Fibroblast of lung (primary cell): ENCODE measurements around the gene JAG1.

ENCODE experiments used
- CTCF ChIP-seq, 2 donors: IDR thresholded peaks in 1 of 2; conservative IDR thresholded peaks in 1 of 2; 1 replicate in 1 of 2; 2 replicates in 1 of 2; pipeline ENCODE4 v1.5.1; 2011 to 2012; ENCODE audit warnings: low read length in 2 of 2, control low read depth in 1 of 2, inconsistent platforms in 1 of 2, low read depth in 1 of 2, mild to moderate bottlenecking in 1 of 2
- EZH2 ChIP-seq: IDR thresholded peaks from 2 replicates; pipeline ENCODE4 v1.5.1; 2012; ENCODE audit warnings: low read length, control low read depth, mild to moderate bottlenecking; ENCODE audit errors: missing control alignments

GRCh38 chr20:10603378-10603777 is 70.4 kb downstream of the JAG1 start:
- TF ChIP-seq CTCF (conservative IDR thresholded peaks at IDR 0.05 in 1 of 2, IDR thresholded peaks at IDR 0.05 in 1 of 2; ENCODE audit: low read depth in 1 of 2, low read length in 2 of 2) (no peak), EZH2 (no peak)
